A549 (cell line): ENCODE results near the gene STPG2. TPM values are rescaled to one million over a fixed set of nuclear protein-coding genes. Genes with fewer than 3 reads are reported as not detected.

Source experiments
- ATAC-seq, 2 experiments: fragments of 200-7000 bp in 1 of 2; fragments of >200 bp in 1 of 2; cut with Nextera tagmentation in 1 of 2; cut with Tn5 transposase in 1 of 2; 3 replicates each; pipeline versions ENCODE4 v1.8.0 to v1.9.1; 2018 to 2020; ENCODE audit warnings: mild to moderate bottlenecking in 1 of 2, moderate library complexity in 1 of 2
- CTCF ChIA-PET: fragments of 300-600 bp; sonication (Branson Sonifier 250); formaldehyde crosslinking; extraction: SDS; loops from one replicate; lab custom pipeline; 2021; ENCODE audit warnings: antibody characterized with exemption, inconsistent platforms; lab: Yijun Ruan, JAX
- POLR2A ChIA-PET: fragments of 350-600 bp; formaldehyde crosslinking; extraction: SDS; loops from one replicate; lab custom pipeline; 2021; ENCODE audit warnings: antibody characterized with exemption, inconsistent platforms; lab: Yijun Ruan, JAX
- DNase-seq, 2 experiments: peaks; one replicate each; pipeline versions ENCODE4 v3.0.0 to v3.0.0-alpha.2; 2011 to 2016; ENCODE audit warnings: low read depth in 1 of 2, low spot score in 1 of 2
- FAIRE-seq: peaks from 2 replicates; lab custom pipeline; 2011; peaks lifted over from hg19 to GRCh38; lab: Jason Lieb, UNC
- H3K27ac ChIP-seq, 2 experiments: fragments of >200 bp; sonication (Bioruptor Twin); formaldehyde crosslinking; 3 replicates each; pipeline ENCODE4 v1.5.1; 2016 to 2017
- H3K4me1 ChIP-seq: fragments of >200 bp; sonication (Bioruptor Twin); formaldehyde crosslinking; 3 replicates; pipeline ENCODE4 v1.6.1; 2016
- H3K4me2 ChIP-seq: fragments of >200 bp; sonication (Bioruptor Twin); formaldehyde crosslinking; 3 replicates; pipeline ENCODE4 v1.6.1; 2016
- H3K4me3 ChIP-seq: fragments of >200 bp; sonication (Bioruptor Twin); formaldehyde crosslinking; 3 replicates; pipeline ENCODE4 v1.5.1; 2016
- H3K9me3 ChIP-seq: fragments of >200 bp; sonication (Bioruptor Twin); formaldehyde crosslinking; 3 replicates; pipeline ENCODE4 v1.6.1; 2016
- CEBPB ChIP-seq, 2 experiments: fragments of >200 bp in 1 of 2; sonication (Bioruptor Twin) in 1 of 2; formaldehyde crosslinking in 1 of 2; IDR thresholded peaks; 2 replicates each; pipeline ENCODE4 v1.6.1; 2012 to 2016
- CHD2 ChIP-seq: fragments of 150-350 bp; IDR thresholded peaks from 2 replicates; pipeline ENCODE4 v1.6.1; 2014; ENCODE audit warnings: low read length; ENCODE audit not compliant: partially characterized antibody
- EHMT2 ChIP-seq: fragments of 200-600 bp; sonication (generic); IDR thresholded peaks from 2 replicates; pipeline ENCODE4 v1.6.1; 2016; ENCODE audit warnings: antibody characterized with exemption, low read depth, mild to moderate bottlenecking, moderate library complexity
- ESRRA ChIP-seq: fragments of 150-350 bp; IDR thresholded peaks from 2 replicates; pipeline ENCODE4 v1.6.1; 2014; ENCODE audit warnings: mild to moderate bottlenecking, low read length, borderline replicate concordance
- FOXS1 ChIP-seq: fragments of 250-450 bp; sonication (Bioruptor Pico); IDR thresholded peaks from 2 replicates; pipeline ENCODE4 v1.5.0; 2020; ENCODE audit warnings: mild to moderate bottlenecking, moderate library complexity
- HDAC2 ChIP-seq: fragments of 200-600 bp; sonication (generic); IDR thresholded peaks from 2 replicates; pipeline ENCODE4 v1.6.1; 2016
- HEYL ChIP-seq: fragments of 250-450 bp; sonication (Bioruptor Pico); IDR thresholded peaks from 2 replicates; pipeline ENCODE4 v1.8.0; 2021; ENCODE audit warnings: mild to moderate bottlenecking, moderate library complexity
- HOXA7 ChIP-seq: fragments of 250-450 bp; sonication (Bioruptor Pico); IDR thresholded peaks from 2 replicates; pipeline ENCODE4 v1.5.0; 2020; ENCODE audit warnings: mild to moderate bottlenecking, moderate library complexity
- HOXB13 ChIP-seq: fragments of 250-450 bp; sonication (Bioruptor Pico); IDR thresholded peaks from 2 replicates; pipeline ENCODE4 v1.5.0; 2020; ENCODE audit warnings: low read depth, mild to moderate bottlenecking, moderate library complexity
- KDM5A ChIP-seq: fragments of 200-600 bp; sonication (generic); IDR thresholded peaks from 2 replicates; pipeline ENCODE4 v1.6.1; 2016; ENCODE audit warnings: antibody characterized with exemption, mild to moderate bottlenecking
- MAZ ChIP-seq: fragments of 150-350 bp; IDR thresholded peaks from 2 replicates; pipeline ENCODE4 v1.6.1; 2014; ENCODE audit warnings: antibody characterized with exemption, low read depth, low read length, borderline replicate concordance
- MYC ChIP-seq: IDR thresholded peaks from 2 replicates; pipeline ENCODE4 v1.6.1; 2012; ENCODE audit warnings: mild to moderate bottlenecking, inconsistent platforms, low read length, improper control_type of control experiment, borderline replicate concordance
- PHF8 ChIP-seq: fragments of 200-600 bp; sonication (generic); IDR thresholded peaks from 2 replicates; pipeline ENCODE4 v1.6.1; 2016; ENCODE audit warnings: low read depth, mild to moderate bottlenecking, antibody characterized with exemption, moderate library complexity, borderline replicate concordance
- POLR2AphosphoS2 ChIP-seq: conservative IDR thresholded peaks from 2 replicates; pipeline ENCODE4 v1.6.1; 2012; ENCODE audit warnings: low read length, improper control_type of control experiment, inconsistent platforms
- RAD21 ChIP-seq, 2 experiments: fragments of >200 bp in 1 of 2; sonication (Bioruptor Twin) in 1 of 2; formaldehyde crosslinking in 1 of 2; IDR thresholded peaks in 1 of 2; conservative IDR thresholded peaks in 1 of 2; 2 replicates in 1 of 2; 3 replicates in 1 of 2; pipeline ENCODE4 v1.6.1; 2012 to 2018; ENCODE audit warnings: inconsistent platforms in 1 of 2
- RCOR1 ChIP-seq: fragments of 150-350 bp; IDR thresholded peaks from 2 replicates; pipeline ENCODE4 v1.6.1; 2014; ENCODE audit warnings: antibody characterized with exemption, low read length, low read depth
- RNF2 ChIP-seq: fragments of 200-600 bp; sonication (generic); IDR thresholded peaks from 2 replicates; pipeline ENCODE4 v1.6.1; 2016; ENCODE audit warnings: low read depth, mild to moderate bottlenecking, antibody characterized with exemption, moderate library complexity, borderline replicate concordance
- SREBF2 ChIP-seq: fragments of 450-650 bp; IDR thresholded peaks from 2 replicates; pipeline ENCODE4 v1.6.1; 2014; ENCODE audit warnings: mild to moderate bottlenecking, moderate library complexity
- TFCP2L1 ChIP-seq: fragments of 250-450 bp; sonication (Bioruptor Pico); IDR thresholded peaks from 2 replicates; pipeline ENCODE4 v1.5.0; 2021; ENCODE audit warnings: mild to moderate bottlenecking
- TP53 ChIP-seq: fragments of 250-450 bp; sonication (Bioruptor Pico); IDR thresholded peaks from 2 replicates; pipeline ENCODE4 v1.5.0; 2021; ENCODE audit warnings: mild to moderate bottlenecking, moderate library complexity
- WGBS: methylation state at CpG from one replicate; pipeline ENCODE4 v1.1.6; 2017; ENCODE audit errors: missing lambda C conversion rate; 5-methylcytosine and 5-hydroxymethylcytosine counted together
- polyA plus RNA-seq, 4 experiments: library from polyadenylated mRNA; depleted of rRNA in 3 of 4; stranded (reverse); fragments of >200 nt; fragmentation: RNase III in 1 of 4; extraction: RNeasy Plus Mini Kit Qiagen cat#74134 plus additional on column Dnase treatment in 1 of 4; gene quantifications; 2 replicates in 3 of 4; 3 replicates in 1 of 4; pipeline ENCODE4 v1.2.3, GENCODE V29; 2011 to 2017
- TF ChIP-seq, protein P1 (sequence below): fragments of 250-450 bp; sonication (Bioruptor Pico); IDR thresholded peaks from 2 replicates; pipeline ENCODE4 v1.5.0; 2021; ENCODE audit warnings: mild to moderate bottlenecking, moderate library complexity, borderline replicate concordance
- TF ChIP-seq, protein P2 (sequence below): IDR thresholded peaks from 2 replicates; pipeline ENCODE4 v1.6.1; 2012; ENCODE audit warnings: low read depth, borderline replicate concordance
- TF ChIP-seq, protein P3 (sequence below): fragments of 150-350 bp; IDR thresholded peaks from 2 replicates; pipeline ENCODE4 v1.6.1; 2014; ENCODE audit warnings: low read depth, mild to moderate bottlenecking, low read length
- TF ChIP-seq, protein P4 (sequence below): fragments of >200 bp; sonication (Bioruptor Twin); formaldehyde crosslinking; IDR thresholded peaks from 3 replicates; pipeline ENCODE4 v1.5.1; 2016
- TF ChIP-seq, protein P5 (sequence below): fragments of 250-450 bp; sonication (Bioruptor Pico); IDR thresholded peaks from 2 replicates; pipeline ENCODE4 v1.5.0; 2020; ENCODE audit warnings: low read depth, mild to moderate bottlenecking, moderate library complexity
- TF ChIP-seq, protein P6 (sequence below): IDR thresholded peaks from 2 replicates; pipeline ENCODE4 v1.6.1; 2012

Gene STPG2
- polyA plus RNA-seq, 2 of the 4 experiments (the other 2 are of a cell fraction) = 0.05 TPM; not detected in 1

DNA sequence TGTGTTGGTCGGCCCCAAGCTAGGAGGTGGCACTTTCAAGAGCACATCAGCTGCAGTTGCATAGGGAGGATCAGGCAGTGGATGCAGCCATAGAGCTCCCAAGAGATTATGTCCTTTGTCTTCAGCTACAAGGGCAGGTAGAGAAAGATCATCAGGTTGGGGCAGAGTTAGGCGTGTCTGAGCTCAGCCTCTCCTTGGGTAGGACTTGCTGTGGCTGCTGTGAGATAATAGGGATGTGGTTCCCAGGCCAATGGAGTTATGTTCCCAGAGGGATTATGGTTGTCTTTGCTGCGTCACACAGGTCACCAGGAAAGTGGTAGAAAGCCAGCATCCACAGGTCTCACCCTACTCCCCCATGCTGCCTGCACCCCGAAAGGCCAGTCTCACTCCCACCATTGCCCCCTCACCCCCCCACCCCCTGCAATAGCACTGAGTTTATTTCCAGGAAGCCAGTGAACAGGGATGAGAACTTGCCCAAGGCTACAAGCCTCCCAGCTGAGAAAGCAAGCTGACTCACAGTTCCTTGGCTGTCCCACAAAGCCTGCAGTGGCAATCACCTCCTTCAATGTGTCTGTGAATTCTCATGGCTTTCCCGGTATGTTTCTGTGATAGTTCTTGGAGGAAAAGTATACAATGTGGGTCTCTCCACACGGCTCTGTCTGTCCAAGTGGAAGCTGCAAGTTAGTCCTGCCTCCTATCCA lies 148.4 kb downstream of the STPG2 start:
- POLR2A ChIA-PET = no interaction called here

DNA sequence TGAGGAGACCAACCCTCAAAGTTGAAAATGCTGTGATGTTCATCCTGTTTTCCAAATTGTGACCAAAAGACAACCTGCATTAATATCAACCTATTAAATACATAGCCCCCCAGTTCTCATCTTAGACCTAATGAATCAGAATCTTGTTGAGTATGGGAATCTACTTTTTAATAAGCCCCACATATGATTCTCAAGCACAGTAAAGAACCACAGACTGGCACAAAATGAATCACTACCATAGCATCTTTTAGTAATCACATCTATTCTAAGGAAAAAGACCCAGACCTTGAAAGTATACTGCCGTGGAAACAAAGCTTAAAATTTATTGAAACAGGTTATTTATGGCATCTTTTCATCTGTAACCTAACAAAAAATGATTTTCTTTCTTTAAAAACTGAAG lies 152.9 kb downstream of the STPG2 start:
- no peaks in the 10 kb centered on the region for H3K9me3 ChIP-seq
- 0% methylated on average over 1 of the region's 1 CpG for WGBS
- no peak overlapping the region for H3K4me3 ChIP-seq
- no peak overlapping the region for H3K27ac ChIP-seq
- ChIA-PET POLR2A (no interaction called here), CTCF (interaction anchor here (0.7 kb wide), 1 partner anchor 242 kb away, joined by 3 read pairs; no protein-coding TSS in a partner anchor)
- FAIRE-seq (no peak), DNase-seq (no peak), ATAC-seq (no peak)
- H3K4me2 ChIP-seq = no peak overlapping the region
- H3K4me1 ChIP-seq = no peaks in the 10 kb centered on the region
- TF ChIP-seq KDM5A = no peak
- no peak for TF ChIP-seq SREBF2
- TF ChIP-seq HOXB13 (CRISPR knock-in tag) = no peak
- TF ChIP-seq CHD2 = no peak
- TF ChIP-seq, protein P1, sequence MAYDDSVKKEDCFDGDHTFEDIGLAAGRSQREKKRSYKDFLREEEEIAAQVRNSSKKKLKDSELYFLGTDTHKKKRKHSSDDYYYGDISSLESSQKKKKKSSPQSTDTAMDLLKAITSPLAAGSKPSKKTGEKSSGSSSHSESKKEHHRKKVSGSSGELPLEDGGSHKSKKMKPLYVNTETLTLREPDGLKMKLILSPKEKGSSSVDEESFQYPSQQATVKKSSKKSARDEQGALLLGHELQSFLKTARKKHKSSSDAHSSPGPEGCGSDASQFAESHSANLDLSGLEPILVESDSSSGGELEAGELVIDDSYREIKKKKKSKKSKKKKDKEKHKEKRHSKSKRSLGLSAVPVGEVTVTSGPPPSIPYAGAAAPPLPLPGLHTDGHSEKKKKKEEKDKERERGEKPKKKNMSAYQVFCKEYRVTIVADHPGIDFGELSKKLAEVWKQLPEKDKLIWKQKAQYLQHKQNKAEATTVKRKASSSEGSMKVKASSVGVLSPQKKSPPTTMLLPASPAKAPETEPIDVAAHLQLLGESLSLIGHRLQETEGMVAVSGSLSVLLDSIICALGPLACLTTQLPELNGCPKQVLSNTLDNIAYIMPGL = no peak
- no peak for TF ChIP-seq EHMT2
- TF ChIP-seq TFCP2L1 (CRISPR knock-in tag) = no peak
- TF ChIP-seq CEBPB (IDR thresholded peaks at IDR 0.05) = no peak
- TF ChIP-seq, protein P2, sequence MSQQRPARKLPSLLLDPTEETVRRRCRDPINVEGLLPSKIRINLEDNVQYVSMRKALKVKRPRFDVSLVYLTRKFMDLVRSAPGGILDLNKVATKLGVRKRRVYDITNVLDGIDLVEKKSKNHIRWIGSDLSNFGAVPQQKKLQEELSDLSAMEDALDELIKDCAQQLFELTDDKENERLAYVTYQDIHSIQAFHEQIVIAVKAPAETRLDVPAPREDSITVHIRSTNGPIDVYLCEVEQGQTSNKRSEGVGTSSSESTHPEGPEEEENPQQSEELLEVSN = no peak
- no peak for TF ChIP-seq FOXS1 (CRISPR knock-in tag)
- TF ChIP-seq HEYL = no peak
- TF ChIP-seq, protein P3, sequence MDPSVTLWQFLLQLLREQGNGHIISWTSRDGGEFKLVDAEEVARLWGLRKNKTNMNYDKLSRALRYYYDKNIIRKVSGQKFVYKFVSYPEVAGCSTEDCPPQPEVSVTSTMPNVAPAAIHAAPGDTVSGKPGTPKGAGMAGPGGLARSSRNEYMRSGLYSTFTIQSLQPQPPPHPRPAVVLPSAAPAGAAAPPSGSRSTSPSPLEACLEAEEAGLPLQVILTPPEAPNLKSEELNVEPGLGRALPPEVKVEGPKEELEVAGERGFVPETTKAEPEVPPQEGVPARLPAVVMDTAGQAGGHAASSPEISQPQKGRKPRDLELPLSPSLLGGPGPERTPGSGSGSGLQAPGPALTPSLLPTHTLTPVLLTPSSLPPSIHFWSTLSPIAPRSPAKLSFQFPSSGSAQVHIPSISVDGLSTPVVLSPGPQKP = no peak
- TF ChIP-seq, protein P4, sequence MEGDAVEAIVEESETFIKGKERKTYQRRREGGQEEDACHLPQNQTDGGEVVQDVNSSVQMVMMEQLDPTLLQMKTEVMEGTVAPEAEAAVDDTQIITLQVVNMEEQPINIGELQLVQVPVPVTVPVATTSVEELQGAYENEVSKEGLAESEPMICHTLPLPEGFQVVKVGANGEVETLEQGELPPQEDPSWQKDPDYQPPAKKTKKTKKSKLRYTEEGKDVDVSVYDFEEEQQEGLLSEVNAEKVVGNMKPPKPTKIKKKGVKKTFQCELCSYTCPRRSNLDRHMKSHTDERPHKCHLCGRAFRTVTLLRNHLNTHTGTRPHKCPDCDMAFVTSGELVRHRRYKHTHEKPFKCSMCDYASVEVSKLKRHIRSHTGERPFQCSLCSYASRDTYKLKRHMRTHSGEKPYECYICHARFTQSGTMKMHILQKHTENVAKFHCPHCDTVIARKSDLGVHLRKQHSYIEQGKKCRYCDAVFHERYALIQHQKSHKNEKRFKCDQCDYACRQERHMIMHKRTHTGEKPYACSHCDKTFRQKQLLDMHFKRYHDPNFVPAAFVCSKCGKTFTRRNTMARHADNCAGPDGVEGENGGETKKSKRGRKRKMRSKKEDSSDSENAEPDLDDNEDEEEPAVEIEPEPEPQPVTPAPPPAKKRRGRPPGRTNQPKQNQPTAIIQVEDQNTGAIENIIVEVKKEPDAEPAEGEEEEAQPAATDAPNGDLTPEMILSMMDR = no peak
- TF ChIP-seq RNF2 = no peak
- TF ChIP-seq HDAC2 = no peak

More for the DNA sequence above, 148.4 kb downstream of the STPG2 start:
- 6% methylated on average over 6 of the region's 6 CpGs for WGBS
- FAIRE-seq = no peak
- H3K4me3 ChIP-seq = no peak overlapping the region
- H3K4me2 ChIP-seq = no peak overlapping the region
- CTCF ChIA-PET = no interaction called here
- no peak for ATAC-seq
- H3K27ac ChIP-seq = no peak overlapping the region
- H3K9me3 ChIP-seq = no peaks in the 10 kb centered on the region
- H3K4me1 ChIP-seq = no peaks in the 10 kb centered on the region
- no peak for DNase-seq
- TF ChIP-seq, protein P2 = no peak
- TF ChIP-seq TP53 (CRISPR knock-in tag) (no peak), PHF8 (no peak), EHMT2 (no peak), HOXA7 (CRISPR knock-in tag) (no peak), CHD2 (no peak), RCOR1 (no peak), MYC (no peak), RAD21 (conservative IDR thresholded peaks at IDR 0.05 in 1 of 2, IDR thresholded peaks at IDR 0.05 in 1 of 2) (no peak), POLR2AphosphoS2 (no peak), ESRRA (no peak), KDM5A (no peak), MAZ (no peak)
- TF ChIP-seq, protein P5, sequence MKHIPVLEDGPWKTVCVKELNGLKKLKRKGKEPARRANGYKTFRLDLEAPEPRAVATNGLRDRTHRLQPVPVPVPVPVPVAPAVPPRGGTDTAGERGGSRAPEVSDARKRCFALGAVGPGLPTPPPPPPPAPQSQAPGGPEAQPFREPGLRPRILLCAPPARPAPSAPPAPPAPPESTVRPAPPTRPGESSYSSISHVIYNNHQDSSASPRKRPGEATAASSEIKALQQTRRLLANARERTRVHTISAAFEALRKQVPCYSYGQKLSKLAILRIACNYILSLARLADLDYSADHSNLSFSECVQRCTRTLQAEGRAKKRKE (CRISPR knock-in tag) = no peak
- TF ChIP-seq, protein P6, sequence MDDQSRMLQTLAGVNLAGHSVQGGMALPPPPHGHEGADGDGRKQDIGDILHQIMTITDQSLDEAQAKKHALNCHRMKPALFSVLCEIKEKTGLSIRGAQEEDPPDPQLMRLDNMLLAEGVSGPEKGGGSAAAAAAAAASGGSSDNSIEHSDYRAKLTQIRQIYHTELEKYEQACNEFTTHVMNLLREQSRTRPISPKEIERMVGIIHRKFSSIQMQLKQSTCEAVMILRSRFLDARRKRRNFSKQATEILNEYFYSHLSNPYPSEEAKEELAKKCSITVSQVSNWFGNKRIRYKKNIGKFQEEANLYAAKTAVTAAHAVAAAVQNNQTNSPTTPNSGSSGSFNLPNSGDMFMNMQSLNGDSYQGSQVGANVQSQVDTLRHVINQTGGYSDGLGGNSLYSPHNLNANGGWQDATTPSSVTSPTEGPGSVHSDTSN = no peak
- TF ChIP-seq, protein P1 = no peak
- TF ChIP-seq, all 56 proteins: peak for 0
